ENCODE data around the gene FIBIN. TPM values are rescaled to one million over a fixed set of nuclear protein-coding genes. Genes with fewer than 3 reads are reported as not detected.
A peak's percentile ranks its signal among the peaks of the same experiment; 100 is the strongest.

The FIBIN gene
- total RNA-seq, 1 donor from 2014 or later: 0.09 TPM

- H3K36me3 Mint-ChIP-seq: no peaks in the 10 kb centered on the region
- Histone ChIP-seq H3K27ac (no peak overlapping the region), H3K4me3 (no peak overlapping the region), H4K20me1 (ENCODE audit: low read depth) (no peaks in the 10 kb centered on the region), H3F3A (ENCODE audit: low read depth) (no peaks in the 10 kb centered on the region), H3K27me3 (no peaks in the 10 kb centered on the region), H3K79me2 (ENCODE audit: low read depth) (no peaks in the 10 kb centered on the region), H2AFZ (replicated peaks) (no peak overlapping the region), H3K9me3 (ENCODE audit: low read depth) (no peaks in the 10 kb centered on the region), H3K9ac (no peak overlapping the region), H3K4me2 (no peak overlapping the region), H3K4me1 (peaks cover 5% of the 10 kb centered on the region), H3K36me3 (no peaks in the 10 kb centered on the region)
- H3K27ac Mint-ChIP-seq: no peak overlapping the region
- no peaks in the 10 kb centered on the region for H3K9me3 Mint-ChIP-seq
- H3K4me3 Mint-ChIP-seq: no peak overlapping the region
- H3K27me3 Mint-ChIP-seq (ENCODE audit: insufficient read depth, low read depth): no peaks in the 10 kb centered on the region
- TF ChIP-seq EZH2phosphoT487 (IDR thresholded peaks at IDR 0.05) (no peak), CTCF (IDR thresholded peaks at IDR 0.05) (no peak), EZH2 (IDR thresholded peaks at IDR 0.05) (no peak)
- no peak for DNase-seq (ENCODE audit: low spot score)
- no peaks in the 10 kb centered on the region for H3K4me1 Mint-ChIP-seq
Observed at GRCh38 chr11:26971961-26972360, 22.0 kb upstream of the FIBIN start.

- H3K9me3 ChIP-seq (ENCODE audit: low read depth): no peaks in the 10 kb centered on the region
- no peak overlapping the region for H3K4me3 Mint-ChIP-seq
- no peak for TF ChIP-seq EZH2 (IDR thresholded peaks at IDR 0.05)
- no peak for TF ChIP-seq CTCF (IDR thresholded peaks at IDR 0.05)
- no peak for TF ChIP-seq EZH2phosphoT487 (IDR thresholded peaks at IDR 0.05)
- H3K9me3 Mint-ChIP-seq: peaks cover 6% of the 10 kb centered on the region
- peak; percentile 8 for DNase-seq (ENCODE audit: low spot score)
- H3K36me3 Mint-ChIP-seq: no peaks in the 10 kb centered on the region
- peaks cover 5% of the 10 kb centered on the region for H3K4me1 ChIP-seq
- no peak overlapping the region for H3K27ac Mint-ChIP-seq
- no peaks in the 10 kb centered on the region for H4K20me1 ChIP-seq (ENCODE audit: low read depth)
- no peaks in the 10 kb centered on the region for H3K79me2 ChIP-seq (ENCODE audit: low read depth)
- H3K27me3 ChIP-seq: no peaks in the 10 kb centered on the region
- no peak overlapping the region for H3K27ac ChIP-seq
- H2AFZ ChIP-seq (replicated peaks): no peak overlapping the region
- no peaks in the 10 kb centered on the region for H3F3A ChIP-seq (ENCODE audit: low read depth)
- no peaks in the 10 kb centered on the region for H3K4me1 Mint-ChIP-seq
- no peaks in the 10 kb centered on the region for H3K36me3 ChIP-seq
- H3K4me2 ChIP-seq: no peak overlapping the region
- no peak overlapping the region for H3K4me3 ChIP-seq
- H3K9ac ChIP-seq: no peak overlapping the region
- H3K27me3 Mint-ChIP-seq (ENCODE audit: insufficient read depth, low read depth): no peaks in the 10 kb centered on the region
Observed at GRCh38 chr11:26974069-26974783, 19.7 kb upstream of the FIBIN start.

- no peak overlapping the region for H3K27ac ChIP-seq
- no peaks in the 10 kb centered on the region for H3K4me1 Mint-ChIP-seq
Observed at GRCh38 chr11:26974996-26975395, 18.9 kb upstream of the FIBIN start.

More at GRCh38 chr11:26974996-26975395, 18.9 kb upstream of the FIBIN start:
- DNase-seq (ENCODE audit: low spot score): no peak
- Histone ChIP-seq H3K4me3 (no peak overlapping the region), H3K27me3 (no peaks in the 10 kb centered on the region), H3K4me2 (no peak overlapping the region), H3K9ac (no peak overlapping the region), H3K79me2 (ENCODE audit: low read depth) (no peaks in the 10 kb centered on the region), H3K9me3 (ENCODE audit: low read depth) (peaks cover 4% of the 10 kb centered on the region), H2AFZ (replicated peaks) (no peak overlapping the region), H3F3A (ENCODE audit: low read depth) (no peaks in the 10 kb centered on the region), H3K36me3 (no peaks in the 10 kb centered on the region), H3K4me1 (peaks cover 5% of the 10 kb centered on the region), H4K20me1 (ENCODE audit: low read depth) (no peaks in the 10 kb centered on the region)
- H3K36me3 Mint-ChIP-seq: no peaks in the 10 kb centered on the region
- TF ChIP-seq EZH2phosphoT487 (IDR thresholded peaks at IDR 0.05) (no peak), CTCF (IDR thresholded peaks at IDR 0.05) (no peak), EZH2 (IDR thresholded peaks at IDR 0.05) (no peak)
- H3K27me3 Mint-ChIP-seq (ENCODE audit: insufficient read depth, low read depth): peaks cover under 1% of the 10 kb centered on the region
- H3K9me3 Mint-ChIP-seq: peaks cover 13% of the 10 kb centered on the region
- H3K4me3 Mint-ChIP-seq: no peak overlapping the region
- no peak overlapping the region for H3K27ac Mint-ChIP-seq
